ENCODE measurements around the gene CLCN3. TPM values are rescaled to one million over a fixed set of nuclear protein-coding genes. Genes with fewer than 3 reads are reported as not detected.
A peak's percentile ranks its signal among the peaks of the same experiment; 100 is the strongest.

The CLCN3 gene
- total and polyA plus RNA-seq, 12 donors: 13.1 to 94.9 (median 62.9) TPM

DNA sequence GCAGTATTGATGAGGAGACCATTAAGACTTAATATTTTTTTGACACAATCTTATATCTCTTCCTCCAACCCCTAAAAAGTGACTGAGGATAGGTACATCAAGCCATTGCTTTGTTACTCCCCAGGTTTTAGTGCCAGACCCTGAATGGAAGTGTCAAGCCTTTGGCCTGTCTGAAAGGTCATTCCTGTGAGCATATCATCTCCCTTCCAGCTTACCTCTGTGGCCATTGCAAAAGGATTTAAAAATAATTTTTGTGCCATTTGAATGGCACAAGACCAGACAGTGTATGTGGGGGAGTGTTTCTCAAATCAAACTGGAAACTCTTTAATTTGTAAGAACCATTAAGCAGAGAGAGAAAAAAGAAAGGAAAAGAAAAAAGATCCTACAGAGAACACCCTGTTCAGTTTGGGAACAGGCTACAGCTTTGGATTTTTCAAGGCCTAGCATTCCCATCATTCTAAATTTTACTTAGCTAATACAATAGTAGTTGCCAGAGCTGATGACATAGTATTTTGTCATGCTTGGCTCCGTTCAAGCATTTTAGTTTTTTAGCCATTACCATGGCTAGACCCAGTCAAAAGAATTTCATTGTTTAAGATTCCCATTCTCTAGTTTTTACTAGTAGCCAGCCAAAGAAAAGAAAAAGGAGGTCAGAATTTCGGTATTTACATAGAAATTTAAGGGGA, 87.7 kb downstream of the CLCN3 start:
- TF ChIP-seq, protein P1, sequence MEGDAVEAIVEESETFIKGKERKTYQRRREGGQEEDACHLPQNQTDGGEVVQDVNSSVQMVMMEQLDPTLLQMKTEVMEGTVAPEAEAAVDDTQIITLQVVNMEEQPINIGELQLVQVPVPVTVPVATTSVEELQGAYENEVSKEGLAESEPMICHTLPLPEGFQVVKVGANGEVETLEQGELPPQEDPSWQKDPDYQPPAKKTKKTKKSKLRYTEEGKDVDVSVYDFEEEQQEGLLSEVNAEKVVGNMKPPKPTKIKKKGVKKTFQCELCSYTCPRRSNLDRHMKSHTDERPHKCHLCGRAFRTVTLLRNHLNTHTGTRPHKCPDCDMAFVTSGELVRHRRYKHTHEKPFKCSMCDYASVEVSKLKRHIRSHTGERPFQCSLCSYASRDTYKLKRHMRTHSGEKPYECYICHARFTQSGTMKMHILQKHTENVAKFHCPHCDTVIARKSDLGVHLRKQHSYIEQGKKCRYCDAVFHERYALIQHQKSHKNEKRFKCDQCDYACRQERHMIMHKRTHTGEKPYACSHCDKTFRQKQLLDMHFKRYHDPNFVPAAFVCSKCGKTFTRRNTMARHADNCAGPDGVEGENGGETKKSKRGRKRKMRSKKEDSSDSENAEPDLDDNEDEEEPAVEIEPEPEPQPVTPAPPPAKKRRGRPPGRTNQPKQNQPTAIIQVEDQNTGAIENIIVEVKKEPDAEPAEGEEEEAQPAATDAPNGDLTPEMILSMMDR (IDR thresholded peaks at IDR 0.05): no peak
- intact Hi-C loops (cut with DNase I): loop anchor here in 1 of 10 donors (10.0 kb wide), 1 partner anchor 93 kb away; the partner anchor contains the start of gene NEK1

DNA sequence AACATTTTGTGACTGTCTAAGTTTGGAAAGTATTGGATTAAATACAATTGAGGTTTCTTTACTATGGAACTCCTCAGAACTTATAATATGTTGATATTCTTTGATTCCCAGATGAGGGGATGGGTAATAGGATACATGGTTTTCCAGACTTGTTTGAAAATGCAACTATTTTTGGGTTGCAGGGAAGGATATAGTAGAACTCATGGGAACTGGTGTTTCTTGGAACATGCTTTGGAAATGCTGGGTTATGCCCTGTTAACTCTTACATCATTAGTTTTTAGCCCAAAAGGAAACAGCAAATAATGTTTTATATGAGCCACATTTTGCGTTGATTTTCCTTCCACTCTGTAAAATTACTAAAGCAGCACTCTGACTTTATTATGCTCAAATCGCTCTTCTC, 95.4 kb downstream of the CLCN3 start:
- Histone ChIP-seq H3K9me3 (no peaks in the 10 kb centered on the region), H3K4me1 (no peaks in the 10 kb centered on the region), H3K27me3 (no peaks in the 10 kb centered on the region), H3K4me3 (no peak overlapping the region), H3K27ac (no peak overlapping the region), H3K36me3 (peaks cover 0 to 94% (median 7%) of the 10 kb centered on the region in 9 donors)
- intact Hi-C loops (cut with DNase I): loop anchor here in 2 of 10 donors (5.0 to 10.0 kb wide), 2 partner anchors 101 to 104 kb away; partner anchors contain the start of gene NEK1 (in 2 of the 2)
- TF ChIP-seq, protein P1 (IDR thresholded peaks at IDR 0.05): no peak
- DNase-seq (no peak), ATAC-seq (no peak)
- 87 to 90% methylated on average over 2 of the region's 2 CpGs for WGBS, 2 donors

More for the DNA sequence above, 87.7 kb downstream of the CLCN3 start:
- DNase-seq (no peak), ATAC-seq (peak in 5 of 8 donors; percentile 25 to 77 (median 55))
- Histone ChIP-seq H3K4me3 (no peak overlapping the region), H3K4me1 (peaks cover 0 to 13% (median 9%) of the 10 kb centered on the region in 9 donors), H3K27me3 (no peaks in the 10 kb centered on the region), H3K36me3 (peaks cover 0 to 75% (median 19%) of the 10 kb centered on the region in 9 donors), H3K9me3 (no peaks in the 10 kb centered on the region), H3K27ac (peak overlapping the region in 6 of 10 donors; percentile 4 to 54 (median 16))
- WGBS, 2 donors: 71 to 86% methylated on average over 2 of the region's 2 CpGs

DNA sequence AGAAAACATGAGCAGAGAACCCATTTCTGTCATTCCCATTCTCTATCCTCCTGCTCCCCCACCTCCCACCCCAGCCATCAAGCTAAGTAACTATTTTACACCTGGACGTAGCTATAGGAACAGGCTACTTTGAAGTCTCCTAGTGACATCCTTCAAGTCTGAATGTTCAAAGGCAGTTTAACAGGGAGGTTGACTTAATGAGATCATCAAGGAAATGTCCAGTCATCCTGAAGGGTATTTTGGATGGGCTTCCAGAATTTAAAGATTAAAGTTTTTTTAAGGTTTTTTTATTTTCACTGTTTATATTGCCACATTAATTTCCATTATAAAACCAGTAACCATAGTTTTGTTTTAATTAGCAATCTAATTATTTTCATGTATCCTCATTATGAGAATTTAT, 96.3 kb downstream of the CLCN3 start:
- peaks cover 0 to 97% (median 13%) of the 10 kb centered on the region in 9 donors for H3K36me3 ChIP-seq
- no peak overlapping the region for H3K27ac ChIP-seq
- intact Hi-C loops (cut with DNase I): loop anchor here in 2 of 10 donors (5.0 to 10.0 kb wide), 2 partner anchors 102 to 104 kb away; partner anchors contain the start of gene NEK1 (in 2 of the 2)
- ATAC-seq (no peak), DNase-seq (no peak)
- TF ChIP-seq, protein P1 (IDR thresholded peaks at IDR 0.05): no peak
- WGBS, 2 donors: 75 to 81% methylated on average over 1 of the region's 1 CpG
- H3K27me3 ChIP-seq: no peaks in the 10 kb centered on the region
- no peaks in the 10 kb centered on the region for H3K4me1 ChIP-seq
- H3K9me3 ChIP-seq: no peaks in the 10 kb centered on the region
- H3K4me3 ChIP-seq: no peak overlapping the region

DNA sequence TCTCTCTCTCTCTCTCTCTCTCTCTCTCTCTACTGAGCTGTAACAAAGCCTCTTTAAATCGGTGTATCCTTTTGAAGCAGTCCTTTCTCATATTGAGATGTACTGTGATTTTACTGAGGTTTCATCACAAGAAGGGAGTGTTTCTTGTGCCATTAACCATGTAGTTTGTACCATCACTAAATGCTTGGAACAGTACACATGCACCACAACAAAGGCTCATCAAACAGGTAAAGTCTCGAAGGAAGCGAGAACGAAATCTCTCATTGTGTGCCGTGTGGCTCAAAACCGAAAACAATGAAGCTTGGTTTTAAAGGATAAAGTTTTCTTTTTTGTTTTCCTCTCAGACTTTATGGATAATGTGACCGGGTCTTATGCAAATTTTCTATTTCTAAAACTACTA, 100.2 kb downstream of the CLCN3 start:
- ATAC-seq (no peak), DNase-seq (no peak)
- Histone ChIP-seq H3K4me3 (no peak overlapping the region), H3K9me3 (no peaks in the 10 kb centered on the region), H3K27ac (no peak overlapping the region), H3K27me3 (no peaks in the 10 kb centered on the region), H3K36me3 (peaks cover 0 to 69% (median 13%) of the 10 kb centered on the region in 9 donors), H3K4me1 (no peaks in the 10 kb centered on the region)
- intact Hi-C loops (cut with DNase I): loop anchor here in 1 of 10 donors (10.0 kb wide), 1 partner anchor 106 kb away; the partner anchor contains the start of gene NEK1
- TF ChIP-seq, protein P1 (IDR thresholded peaks at IDR 0.05): no peak
- 94 to 96% methylated on average over 7 of the region's 7 CpGs for WGBS, 2 donors

Data from heart right ventricle (tissue), 16 donors.